ENCODE results near the gene NT5C3A.
"Not testable (repeated sequence)": the region's sequence is repeated elsewhere in the genome, so short reads cannot be mapped to it uniquely, and the experiment has no call there.

NT5C3A gene

DNA sequence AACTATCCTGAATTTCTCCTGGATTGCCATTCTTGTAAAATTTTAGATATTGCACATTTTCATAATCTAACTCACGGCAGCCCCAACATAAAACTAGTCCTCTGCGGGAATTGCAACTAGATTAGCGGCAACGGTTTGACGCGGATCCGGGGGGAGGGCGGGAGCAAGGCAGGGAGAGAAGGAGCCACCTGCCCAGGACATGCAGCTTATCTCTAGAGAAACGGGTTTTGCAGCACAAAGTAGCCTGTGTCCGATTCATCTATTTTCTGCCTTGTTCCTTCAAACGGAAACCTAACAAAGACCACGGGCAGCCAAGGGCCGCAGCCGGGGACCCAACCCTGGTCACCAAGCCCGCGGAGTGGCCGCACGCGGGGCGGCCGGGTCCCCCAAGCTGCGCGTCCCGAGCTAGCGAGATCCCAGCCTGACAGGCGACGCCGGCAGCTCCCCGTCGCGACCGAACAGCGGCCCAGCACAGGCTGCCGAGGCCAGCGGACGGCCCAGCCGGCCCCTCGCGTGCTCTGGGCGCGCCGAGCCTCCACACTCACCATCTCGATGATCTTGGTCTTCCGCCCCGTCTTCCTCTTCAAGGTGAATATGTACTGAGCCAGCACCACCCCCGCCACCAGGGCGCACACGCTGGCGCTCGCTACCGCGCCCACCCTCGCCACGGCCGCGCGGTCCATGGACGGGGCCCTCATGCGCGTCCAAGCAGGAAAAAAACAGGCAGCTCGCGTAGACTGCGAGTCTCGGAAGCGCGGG lies at the start of gene NT5C3A:
TSS of gene NT5C3A (minus strand) at position 754 of the 759 bp plus-strand sequence. CDS start at position 683, 71 bp downstream.
- DNase-seq, result no peak

- DNase-seq, result no peak
These were observed 49.0 kb upstream of the NT5C3A start for GRCh38 chr7:33111614-33112013.

DNA sequence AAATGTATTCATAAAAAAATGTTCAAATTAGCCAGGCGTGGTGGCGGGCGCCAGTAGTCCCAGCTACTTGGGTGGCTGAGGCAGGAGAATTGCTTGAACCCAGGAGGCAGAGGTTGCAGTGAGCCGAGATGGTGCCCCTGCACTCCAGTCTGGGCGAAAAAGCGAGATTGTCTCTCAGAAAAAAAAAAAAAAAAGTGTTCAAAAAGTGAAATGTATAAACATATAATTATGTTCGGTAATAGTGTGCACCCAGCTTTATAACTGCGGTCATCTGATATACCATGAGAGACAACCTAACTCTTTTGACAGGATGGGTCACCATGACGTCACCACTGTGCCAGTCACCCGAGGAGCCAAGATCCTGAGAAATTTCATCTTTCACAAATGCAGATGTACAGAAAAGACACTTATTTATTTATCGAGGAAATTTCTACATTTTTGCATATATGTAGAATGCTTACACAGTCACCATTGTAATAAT lies 47.2 kb upstream of the NT5C3A start:
- no peak for DNase-seq

DNA sequence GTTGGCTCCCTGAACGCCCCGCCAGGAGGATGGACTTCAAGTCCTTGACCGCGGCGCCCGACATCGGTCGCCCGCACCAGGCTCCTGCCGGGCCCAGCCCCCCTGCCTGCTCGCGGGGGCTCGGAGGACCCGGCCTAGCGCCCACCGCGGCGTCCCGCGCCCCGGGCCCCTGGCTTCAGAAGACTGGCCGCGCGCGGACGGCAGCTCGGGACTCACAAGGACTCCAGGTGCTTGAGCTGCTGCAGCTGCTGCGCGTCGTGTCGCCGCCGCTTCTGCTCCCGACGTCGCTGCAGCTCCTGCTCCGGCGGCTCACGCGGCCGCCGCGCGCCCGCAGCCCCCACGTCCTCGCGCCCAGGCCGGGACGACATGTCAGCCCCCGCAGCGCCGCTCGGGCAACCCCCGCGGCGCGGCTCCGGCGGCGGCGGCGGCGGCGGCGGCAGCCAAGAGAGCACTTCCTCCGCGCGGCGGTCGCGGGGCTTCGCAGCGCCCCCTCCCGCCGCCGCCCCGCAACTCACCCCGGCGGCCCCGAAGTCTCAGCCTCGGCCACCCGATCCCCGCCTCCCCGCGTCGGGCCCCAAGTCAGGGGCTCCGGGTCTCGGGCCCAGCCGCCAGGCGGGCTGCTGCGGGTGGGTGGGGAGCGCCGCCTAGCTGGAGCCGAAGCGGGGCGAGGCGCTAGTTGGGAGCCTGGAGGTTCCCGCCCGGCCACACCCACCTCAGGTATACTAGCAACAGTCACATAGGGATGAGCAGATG lies 46.6 kb upstream of the NT5C3A start, which contains the start of gene RP9:
TSS of gene RP9 (minus strand) at position 400 of the 753 bp plus-strand sequence. CDS start at position 368, 32 bp downstream.
- DNase-seq, result peak; percentile 67

DNA sequence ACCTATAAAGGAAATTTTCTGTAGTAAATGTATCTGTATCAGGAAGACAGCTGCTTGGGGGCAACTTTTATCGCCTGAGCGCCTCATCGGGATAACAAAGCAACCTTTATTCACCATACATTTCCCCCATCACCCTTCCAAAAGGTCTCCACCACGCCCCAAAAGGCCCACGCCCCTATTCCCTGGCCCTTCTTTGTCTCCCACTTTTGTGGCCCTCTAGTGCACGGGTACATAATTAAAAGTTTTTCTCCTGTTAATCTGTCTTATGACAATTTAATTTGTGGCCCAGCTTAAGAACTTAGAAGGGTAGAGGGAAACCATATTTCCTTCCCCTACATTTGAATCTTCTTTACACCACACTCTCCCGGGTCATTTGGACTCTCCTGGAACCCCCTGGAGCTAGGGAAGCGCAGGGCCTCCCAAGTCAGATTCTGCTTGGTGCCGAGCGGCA lies 46.0 kb upstream of the NT5C3A start:
- DNase-seq, result peak; percentile 14

DNA sequence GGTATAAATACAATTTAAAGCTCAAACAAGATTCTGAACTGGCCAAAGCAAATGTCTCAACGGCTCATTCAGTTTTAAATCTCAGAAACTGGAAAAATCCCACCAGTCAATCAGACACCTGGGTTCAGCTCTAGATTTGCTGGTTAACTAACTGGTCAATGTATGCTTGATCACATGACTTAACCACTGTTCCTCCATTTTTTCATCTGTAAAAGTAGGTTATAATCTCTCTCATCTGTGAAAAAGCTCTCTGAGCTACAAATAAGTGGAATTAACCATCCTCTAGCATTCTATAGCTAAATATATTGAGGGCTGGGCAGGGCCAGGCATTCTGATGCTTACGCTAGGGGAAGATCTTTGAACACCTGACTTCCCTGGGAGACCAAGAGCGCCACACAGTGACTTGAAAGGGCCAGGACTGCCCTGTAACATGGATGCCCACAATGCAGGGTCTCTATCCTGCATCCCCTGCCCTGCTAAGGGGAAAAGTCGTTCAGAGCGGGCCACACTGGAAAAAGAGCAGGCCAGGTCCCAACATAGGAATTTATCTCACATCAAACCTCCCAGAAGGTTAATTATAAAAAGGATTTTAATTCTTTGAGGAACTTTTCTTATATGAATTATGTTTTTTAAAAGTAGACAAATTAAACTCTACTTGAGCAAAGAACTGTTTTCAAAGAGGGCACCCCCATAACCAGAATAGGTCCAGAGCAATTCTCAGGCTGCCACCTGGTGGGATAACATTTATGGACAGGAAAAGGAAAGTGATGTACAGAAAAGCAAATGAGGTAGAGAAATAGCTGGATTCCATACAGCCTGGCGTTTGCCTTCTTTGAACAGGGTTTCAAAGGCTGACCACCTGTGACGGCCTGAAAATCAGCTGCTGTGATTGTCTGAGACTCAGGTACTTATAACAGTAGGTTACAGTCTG lies 44.8 kb upstream of the NT5C3A start:
- no peak for DNase-seq

GRCh38 chr7:33101906-33102305 lies 39.3 kb upstream of the NT5C3A start:
- DNase-seq, result no peak

DNA sequence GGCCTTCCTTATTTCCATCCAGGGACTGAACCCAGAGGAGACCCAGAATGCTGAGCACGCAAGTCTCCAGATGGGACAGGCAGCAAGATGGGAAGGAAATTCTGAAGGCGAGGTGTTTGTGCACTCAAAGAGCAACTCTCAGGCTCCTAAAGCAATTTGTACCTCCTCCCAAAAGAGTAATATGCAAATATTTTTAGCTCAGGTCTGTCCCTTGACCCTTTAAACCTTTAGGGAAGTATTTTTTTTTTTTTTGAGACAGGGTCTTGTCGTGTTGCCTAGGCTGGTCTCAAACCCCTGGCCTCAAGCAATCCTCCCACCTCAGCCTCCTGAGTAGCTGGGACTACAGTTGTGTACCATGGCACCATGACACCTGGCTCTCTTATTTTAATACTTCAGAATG lies 38.2 kb upstream of the NT5C3A start:
- no peak for DNase-seq

DNA sequence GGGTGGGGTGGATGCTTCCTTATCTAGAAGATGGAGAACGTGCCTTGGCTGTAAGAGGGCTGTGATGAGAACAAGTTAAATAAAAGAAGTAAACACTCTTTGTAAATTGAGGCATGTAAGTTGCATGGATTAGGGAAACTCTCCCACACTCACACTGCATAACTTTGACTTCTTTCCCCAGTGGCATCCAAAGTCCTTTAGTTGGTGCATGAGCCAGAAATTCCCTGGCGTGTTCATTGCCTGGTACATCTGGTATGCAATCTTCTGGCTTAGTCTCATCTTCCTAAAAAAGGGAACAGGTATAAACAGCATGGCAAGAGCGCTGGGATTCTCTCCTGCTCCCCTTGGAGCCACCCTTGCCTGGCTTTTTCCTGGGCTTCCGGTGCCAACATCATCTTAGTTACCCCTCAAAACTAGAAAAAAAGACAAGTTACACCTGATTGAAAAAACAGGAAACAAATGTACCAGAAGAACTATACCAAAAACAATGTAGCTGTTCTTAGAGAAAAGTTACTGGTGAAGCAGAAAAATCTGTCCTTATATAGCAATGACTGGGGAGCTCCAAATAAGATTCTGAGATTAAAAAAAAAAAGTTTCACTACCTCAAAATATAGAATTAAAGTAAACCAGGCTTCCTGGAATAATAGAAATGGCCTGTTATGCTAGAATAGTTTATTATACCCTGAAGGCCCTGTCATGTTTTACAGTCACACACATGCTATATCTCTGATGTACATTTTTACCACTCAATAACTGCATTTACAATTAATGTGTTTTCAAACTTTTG lies 36.8 kb upstream of the NT5C3A start:
- no peak for DNase-seq

- DNase-seq, result not testable (repeated sequence)
These were observed 32.2 kb upstream of the NT5C3A start for GRCh38 chr7:33094745-33095275.

DNA sequence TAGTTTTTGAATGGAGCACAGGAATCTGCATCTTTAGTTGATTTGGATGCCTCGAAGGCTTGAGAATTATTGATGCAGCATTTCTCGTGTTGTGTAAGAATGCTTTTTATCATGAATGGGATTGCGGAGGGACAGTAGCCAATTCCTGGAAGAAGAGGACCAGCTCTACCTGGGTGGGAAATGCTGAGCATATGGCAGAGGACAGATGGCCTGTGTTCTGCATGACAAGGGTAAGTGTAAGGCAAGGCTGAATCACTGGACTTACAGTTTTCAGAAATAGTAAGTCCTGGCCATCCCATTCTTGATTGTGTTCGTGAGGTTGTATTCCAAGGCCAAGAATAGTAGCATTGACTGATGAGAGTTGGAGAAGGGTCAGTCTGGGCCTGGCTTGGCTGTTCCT lies 30.7 kb upstream of the NT5C3A start:
- DNase-seq, result no peak

DNA sequence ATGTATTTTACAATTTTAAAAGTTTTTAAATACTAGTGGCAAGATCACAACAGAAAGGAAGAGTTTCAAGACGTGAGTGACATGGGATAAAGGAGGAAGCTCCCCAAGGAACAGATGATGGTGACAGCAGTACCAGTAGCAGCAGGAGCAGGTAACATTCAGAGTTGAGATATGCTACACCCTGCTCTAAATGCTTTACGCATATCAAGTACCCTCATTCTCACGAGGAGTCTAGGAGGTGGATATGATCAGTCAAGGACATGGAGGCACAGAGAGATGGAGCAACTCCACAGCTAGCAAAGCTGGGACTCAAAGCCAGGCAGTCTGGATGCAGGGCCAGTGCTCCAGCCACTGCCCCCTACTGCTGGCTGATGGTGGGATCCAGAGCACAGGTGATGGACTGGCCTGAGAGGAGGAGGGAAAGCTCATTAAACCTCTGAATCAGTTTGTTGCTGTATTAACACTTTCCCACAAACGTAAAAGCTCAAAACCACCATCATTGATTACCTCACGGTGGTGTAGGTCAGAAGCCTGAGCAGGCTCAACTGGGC lies 29.1 kb upstream of the NT5C3A start:
- no peak for DNase-seq

DNA sequence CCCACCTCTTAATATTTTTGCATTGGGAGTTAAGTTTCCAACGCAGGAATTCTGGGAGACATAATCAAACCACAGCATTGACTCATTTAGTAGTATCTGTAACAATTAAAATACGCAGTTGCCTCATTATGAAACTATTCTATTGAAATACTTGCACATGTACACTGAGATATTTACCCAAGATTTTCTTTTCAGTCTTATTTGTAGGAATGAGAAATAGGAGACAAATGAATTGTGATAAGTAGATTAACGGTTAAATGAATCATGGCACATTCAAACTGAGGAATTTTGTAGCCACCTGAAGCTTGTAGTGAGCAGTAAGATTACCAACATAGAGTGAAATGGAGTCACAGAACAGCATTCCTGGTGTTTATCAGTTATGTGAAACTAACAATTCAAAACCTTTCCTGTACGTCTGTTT lies 28.5 kb upstream of the NT5C3A start:
- DNase-seq, result no peak

DNA sequence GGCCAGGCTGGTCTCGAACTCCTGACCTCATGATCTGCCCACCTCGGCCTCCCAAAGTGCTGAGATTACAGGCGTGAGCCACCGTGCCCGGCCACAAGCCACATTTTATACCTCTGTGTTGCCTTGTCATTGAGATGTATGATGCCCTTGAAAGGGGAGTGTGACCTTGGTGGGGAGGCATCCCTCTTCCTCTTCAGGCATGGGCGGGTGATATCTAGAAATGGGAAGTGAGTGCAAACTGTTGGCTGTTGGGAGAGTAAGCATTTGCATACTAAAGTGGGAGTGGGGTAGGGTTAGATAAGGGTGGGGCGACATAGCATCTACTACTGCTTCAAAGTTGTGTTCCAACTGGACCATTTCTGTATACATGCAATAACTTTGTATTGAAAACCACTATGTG lies 26.6 kb upstream of the NT5C3A start:
- no peak for DNase-seq

DNA sequence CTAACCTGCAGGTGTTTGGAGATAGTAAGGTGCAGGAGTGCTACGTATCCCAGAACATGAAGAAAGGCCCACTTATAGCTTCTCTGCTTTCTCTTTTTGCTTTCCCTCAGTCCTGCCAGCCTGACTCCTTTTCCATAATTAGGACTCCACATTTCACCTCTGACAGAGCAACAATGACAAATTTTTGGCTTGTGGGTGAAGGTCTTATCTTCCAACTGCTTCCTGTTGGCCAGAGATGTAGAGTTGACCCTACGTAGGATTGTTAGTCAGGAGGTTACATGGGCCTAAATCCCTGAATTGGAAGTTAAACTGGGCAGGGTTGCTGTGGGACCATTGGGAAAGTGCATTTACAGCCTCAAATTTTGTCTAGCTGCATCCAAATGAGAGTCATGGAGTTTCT lies 25.3 kb upstream of the NT5C3A start:
- no peak for DNase-seq

- no peak for DNase-seq
These were observed 24.8 kb upstream of the NT5C3A start for GRCh38 chr7:33087356-33087755.

- no peak for DNase-seq
These were observed 17.5 kb upstream of the NT5C3A start for GRCh38 chr7:33079763-33080690.

GRCh38 chr7:33079096-33079495 lies 16.5 kb upstream of the NT5C3A start:
- DNase-seq, result no peak

GRCh38 chr7:33076737-33077136 lies 14.2 kb upstream of the NT5C3A start:
- no peak for DNase-seq
